HG03442 (cell line): ENCODE measurements around the gene TLR4.

Experiments
- ATAC-seq: cut with Tn5 transposase; IDR thresholded peaks from one replicate; pipeline ENCODE4 v1.9.1; 2021; ENCODE audit warnings: mild to moderate bottlenecking, moderate library complexity; ENCODE audit not compliant: unreplicated experiment

TLR4 gene

DNA sequence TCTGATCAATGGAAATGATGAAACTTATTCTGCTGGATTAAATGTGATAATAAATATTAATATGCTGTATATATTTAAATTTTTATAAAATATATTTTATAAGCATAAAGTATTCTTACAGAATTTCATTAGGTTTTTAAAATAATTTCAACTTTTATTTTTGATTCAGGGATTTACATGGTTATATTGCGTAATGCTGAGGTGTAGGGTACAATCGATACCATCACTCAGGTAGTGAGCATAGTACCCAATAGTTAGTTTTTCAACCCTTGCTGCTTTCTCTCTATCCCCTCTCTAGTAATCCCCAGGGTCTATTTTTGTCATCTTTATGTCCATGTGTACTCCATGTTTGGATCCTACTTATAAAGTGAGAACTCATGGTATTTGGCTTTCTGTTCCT lies 5.7 kb downstream of the TLR4 start:
- no peak for ATAC-seq

DNA sequence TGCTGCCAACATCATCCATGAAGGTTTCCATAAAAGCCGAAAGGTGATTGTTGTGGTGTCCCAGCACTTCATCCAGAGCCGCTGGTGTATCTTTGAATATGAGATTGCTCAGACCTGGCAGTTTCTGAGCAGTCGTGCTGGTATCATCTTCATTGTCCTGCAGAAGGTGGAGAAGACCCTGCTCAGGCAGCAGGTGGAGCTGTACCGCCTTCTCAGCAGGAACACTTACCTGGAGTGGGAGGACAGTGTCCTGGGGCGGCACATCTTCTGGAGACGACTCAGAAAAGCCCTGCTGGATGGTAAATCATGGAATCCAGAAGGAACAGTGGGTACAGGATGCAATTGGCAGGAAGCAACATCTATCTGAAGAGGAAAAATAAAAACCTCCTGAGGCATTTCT lies 10.1 kb downstream of the TLR4 start:
- ATAC-seq = no peak

DNA sequence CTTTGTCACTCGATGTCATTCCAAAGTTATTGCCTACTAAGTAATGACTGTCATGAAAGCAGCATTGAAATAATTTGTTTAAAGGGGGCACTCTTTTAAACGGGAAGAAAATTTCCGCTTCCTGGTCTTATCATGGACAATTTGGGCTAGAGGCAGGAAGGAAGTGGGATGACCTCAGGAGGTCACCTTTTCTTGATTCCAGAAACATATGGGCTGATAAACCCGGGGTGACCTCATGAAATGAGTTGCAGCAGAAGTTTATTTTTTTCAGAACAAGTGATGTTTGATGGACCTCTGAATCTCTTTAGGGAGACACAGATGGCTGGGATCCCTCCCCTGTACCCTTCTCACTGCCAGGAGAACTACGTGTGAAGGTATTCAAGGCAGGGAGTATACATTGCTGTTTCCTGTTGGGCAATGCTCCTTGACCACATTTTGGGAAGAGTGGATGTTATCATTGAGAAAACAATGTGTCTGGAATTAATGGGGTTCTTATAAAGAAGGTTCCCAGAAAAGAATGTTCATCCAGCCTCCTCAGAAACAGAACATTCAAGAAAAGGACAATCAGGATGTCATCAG lies 11.3 kb downstream of the TLR4 start:
- no peak for ATAC-seq

DNA sequence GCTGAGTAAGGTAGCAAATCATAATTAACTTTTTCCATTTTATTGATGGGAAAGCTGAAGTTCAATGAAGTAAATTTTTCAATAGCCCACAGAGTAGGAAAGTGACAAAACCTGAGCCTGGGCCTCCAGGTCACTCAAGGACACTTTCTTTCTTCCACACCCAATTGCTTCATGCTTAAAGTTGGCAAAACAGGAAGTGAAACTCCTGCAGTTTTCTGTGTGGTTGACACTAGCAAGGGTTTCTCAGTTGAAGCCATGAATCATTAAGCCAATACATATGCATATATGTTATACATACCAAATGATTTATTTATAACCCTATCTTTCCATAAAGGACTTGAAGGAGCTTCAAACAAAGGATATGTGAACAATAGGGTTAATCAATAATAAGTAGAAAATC lies 13.9 kb downstream of the TLR4 start:
- peak; percentile 99 for ATAC-seq

DNA sequence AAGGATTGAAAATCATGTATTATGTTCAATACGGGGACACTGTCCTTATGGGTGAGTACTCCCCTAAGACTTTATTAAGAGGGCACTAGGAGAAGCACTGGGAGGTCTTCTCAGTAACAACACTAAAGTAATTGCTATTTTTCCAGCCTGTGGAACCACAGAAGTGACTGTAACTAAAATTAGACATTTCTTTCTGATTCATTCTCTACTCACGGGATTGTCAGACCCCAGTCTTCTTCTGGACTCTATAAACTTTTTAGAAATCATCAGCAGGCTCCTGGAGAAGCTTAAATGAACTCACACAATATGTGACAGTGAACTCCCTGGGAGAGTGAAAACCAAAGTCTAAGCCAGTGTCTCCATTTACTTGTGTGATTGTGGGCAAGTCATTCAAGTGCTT lies 14.5 kb downstream of the TLR4 start:
- peak; percentile 1 for ATAC-seq

DNA sequence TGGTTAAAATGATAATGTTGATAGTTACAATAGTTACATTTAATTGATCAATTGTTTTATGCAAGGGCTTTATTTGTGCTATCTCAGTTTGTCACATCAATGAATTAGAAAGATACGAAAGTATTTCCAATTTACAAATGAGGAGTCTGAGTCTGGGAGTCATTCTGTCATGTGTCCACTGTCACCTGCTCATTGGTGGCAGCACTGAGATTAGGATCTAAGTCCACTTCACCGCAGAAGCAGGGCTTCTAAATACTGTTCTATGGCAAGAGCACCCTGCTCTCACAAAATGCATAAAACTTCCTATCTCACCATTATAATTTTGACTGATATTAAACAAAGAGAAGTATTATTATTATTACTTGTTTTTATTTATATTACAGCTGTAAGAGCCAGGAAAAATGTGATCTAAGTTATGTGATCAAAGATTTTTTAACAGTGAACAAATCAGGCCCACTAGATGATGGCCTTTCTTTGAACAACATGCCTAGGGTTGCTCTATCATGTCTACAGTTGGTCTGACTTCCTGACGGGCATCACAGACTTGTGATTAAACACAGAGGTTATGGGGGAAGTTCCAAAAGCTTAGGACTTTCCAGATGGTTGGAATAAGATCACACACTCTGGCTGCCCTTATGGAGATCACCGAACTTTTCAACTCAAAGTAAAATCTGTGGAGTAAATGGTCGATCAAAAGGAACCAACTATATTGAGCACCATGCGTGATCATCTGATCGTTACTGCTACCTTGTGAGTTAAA lies 15.1 kb downstream of the TLR4 start:
- ATAC-seq = no peak

DNA sequence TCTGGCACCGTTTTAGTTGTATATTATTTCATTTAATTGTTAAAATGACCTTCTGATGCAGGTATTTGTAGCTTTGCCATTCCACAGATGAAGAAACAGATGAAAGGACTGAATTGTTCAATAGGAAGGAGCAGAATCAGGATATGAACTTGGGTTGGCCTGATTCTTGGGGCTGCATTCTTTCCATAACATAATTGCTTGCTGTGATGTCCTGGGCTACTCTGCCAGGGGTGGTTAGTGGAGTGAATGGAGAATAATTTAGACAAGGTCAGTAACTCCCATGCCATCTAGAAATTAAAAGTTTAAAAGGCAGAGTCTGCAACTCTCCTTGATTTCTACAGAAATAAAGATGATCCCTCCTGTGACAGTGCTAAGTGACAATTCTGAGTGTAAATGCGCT lies 15.9 kb downstream of the TLR4 start:
- no peak for ATAC-seq

DNA sequence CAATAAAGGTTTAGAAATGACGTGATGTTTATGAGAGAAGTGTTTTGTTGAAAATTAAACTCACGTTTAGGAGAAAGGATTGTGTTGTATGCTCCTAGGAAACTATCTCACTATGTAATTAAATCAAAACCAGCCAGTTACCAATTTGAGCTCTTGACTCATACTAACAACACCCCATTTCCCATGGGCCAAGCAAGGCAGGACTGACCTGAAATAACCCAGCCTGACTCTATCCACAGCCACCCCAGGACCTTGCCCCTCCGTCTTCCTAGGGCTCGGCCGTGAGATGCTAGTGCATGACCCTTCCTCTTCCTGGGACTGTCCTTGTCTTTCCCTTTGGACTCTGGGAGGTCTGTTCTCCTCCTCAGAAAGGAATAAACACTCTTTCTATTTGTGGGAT lies 16.4 kb downstream of the TLR4 start:
- ATAC-seq = no peak

DNA sequence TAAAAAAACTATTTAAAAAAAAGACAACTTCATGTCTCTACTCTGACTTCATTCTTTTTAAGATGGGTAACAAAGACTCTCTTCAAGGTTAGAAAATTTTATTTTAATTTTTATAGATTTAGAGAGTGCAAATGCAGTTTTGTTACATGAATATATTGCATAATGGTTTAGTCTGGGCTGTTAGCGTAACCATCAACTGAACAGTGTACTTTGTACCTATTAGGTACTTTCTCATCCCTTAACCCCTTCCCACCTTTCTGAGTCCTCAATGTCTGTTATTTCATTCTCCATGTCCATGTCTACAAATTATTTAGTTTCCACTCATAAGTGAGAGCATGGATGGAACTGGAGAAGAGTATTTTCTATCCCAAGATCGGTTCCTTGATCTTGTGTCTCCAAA lies 16.8 kb downstream of the TLR4 start:
- ATAC-seq = no peak

DNA sequence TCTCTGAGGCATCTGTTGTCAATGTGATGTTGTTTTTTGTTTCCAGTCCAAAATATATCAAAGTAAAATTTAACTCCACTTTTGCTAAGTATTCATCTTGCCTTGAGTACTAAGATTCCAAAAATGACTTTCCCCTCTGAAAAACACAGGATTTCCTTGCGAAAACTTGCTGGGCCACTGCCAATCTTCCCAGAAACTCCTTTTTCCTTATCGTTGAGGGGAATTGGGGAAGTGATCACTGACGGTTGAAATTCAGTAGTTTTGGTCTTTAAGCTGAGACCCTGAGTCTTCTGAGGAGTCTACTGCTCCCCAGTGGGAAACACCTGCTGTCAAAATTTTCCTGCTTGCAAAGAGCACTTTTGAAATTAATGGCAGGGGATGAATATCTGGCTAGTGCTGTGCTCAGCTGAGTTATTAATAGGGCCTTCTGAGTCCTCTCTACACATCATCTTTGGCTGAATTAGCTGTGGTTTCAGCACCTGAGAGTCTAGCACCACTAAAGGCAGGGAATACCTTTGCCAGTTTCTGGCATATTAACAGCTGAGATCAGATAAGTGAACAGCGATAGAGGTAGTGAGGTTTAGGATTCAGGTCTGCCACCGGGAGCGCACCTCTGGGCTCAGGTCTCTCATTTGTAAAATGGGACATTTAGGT lies 18.0 kb downstream of the TLR4 start:
- ATAC-seq = no peak

DNA sequence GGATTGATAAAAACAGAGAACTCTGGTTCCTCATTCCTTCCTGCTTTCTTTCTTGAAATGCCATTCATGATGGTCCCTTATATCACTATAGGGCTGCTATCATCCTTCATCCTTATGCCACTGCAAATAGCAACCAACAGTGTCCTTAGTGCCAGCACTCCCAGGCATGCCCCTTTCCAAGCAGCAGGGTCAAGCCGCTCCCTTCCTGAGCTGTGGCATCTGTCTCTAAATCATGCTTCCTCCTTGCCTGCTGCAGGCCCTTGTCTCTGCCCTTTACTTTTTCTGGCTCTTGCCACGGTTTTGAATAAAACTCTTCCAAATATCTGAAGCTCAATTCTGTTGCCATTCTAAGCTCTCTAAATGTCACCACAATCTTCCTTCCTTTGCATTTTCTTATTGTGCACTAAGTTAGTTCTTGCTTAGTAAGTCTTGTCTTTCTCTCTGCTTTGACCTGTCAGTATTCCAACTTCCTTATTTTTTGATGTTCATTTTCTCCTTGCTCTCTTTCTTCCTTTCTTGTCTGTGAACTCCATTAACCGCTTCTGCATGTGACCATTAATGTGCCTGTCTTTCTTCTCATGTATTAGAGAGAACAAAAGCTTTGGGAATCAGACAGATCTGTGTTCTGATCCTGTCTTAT lies 19.9 kb downstream of the TLR4 start:
- no peak for ATAC-seq

DNA sequence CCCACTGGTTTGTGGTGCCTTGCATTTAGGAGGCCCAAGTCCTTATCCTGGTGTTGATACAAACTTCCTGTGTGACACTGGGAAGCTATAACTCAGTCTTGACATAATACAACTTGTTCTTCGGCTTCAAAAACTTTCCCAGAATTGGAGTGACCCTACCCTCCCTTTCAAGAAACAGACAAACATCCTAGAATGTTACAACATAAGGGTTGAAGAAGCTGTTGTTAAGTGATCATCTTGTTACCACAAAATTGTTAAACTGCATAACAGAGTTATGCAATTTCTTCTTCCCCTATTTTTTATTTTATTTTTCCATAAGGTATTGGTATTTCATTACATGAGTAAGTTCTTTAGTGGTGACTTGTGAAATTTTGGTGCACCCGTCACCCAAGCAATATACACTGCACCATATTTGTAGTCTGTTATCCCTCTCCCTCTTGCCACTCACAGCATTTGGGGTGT lies 21.3 kb downstream of the TLR4 start:
- no peak for ATAC-seq

DNA sequence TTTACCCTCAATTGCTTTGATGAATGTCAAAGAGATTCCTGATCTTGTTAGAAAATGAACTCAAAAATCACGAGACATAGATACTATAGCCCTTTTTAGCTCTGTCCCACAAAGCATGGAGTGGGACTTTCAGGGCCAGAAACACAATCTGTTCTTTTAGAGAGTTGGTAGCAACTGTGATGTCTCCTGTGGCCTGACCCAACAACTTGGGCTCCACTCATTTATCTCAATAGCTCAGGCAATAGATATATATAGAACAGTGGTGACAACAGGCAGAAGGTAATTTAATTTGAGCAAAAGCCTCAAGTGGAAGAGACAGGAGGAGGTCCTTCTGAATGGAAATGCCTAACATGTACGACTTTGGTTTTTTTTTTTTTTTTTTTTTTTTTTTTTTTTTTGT lies 25.2 kb downstream of the TLR4 start:
- no peak for ATAC-seq

DNA sequence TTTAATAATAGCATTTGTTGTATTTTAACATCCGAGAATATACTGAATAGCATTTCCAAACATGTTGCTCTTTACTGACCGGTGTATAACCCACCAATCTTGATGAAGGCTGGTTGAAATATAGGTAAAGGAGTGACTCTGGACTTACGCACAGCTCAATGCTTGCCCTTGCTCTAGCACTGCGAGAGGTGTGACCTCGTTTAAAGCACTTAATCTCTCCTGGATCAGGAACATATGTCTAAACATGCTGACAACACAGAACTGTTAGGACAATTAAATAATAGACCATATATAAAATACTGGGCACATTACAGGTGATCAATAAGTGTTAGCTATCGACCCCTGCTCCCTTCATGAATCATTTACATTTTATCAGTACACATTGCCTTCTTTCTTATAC lies 28.3 kb downstream of the TLR4 start:
- no peak for ATAC-seq

DNA sequence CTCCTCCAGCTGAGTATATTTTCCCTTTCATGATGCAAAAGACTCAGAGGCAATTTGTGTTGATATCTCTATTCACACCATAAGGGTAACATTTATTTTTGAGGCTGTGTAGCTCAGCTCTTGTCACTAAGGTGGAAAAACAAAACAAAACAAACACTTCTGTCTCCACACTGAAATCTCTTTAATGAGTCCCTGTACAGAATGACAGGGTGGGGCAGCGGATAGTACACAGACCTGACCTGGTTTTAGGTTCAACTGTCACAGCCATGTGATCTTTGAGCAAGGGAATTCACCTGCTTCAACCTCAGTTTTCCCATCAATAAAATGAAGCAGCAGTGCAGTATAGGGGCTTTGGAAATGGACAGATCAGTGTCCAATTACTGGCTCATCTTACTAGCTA lies 29.3 kb downstream of the TLR4 start:
- no peak for ATAC-seq

DNA sequence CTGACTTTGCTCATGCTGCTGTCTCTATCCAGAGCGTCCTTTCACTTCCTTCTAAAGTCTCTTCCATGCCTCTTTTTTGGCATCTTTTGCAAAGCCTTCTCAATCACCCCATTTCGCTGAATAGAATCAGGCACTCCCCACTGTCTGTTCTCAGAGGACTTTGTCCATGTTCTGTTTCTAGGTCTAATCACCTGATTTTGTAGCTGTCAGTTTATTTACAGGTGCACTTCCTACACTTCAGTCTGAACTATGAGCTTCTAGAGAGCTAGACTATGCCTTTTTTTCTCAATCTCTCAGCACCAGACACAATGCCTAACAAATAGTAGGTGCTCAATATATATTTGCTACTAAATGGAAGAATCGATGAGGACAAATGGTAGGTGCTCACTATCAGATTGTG lies 29.9 kb downstream of the TLR4 start:
- ATAC-seq = no peak

DNA sequence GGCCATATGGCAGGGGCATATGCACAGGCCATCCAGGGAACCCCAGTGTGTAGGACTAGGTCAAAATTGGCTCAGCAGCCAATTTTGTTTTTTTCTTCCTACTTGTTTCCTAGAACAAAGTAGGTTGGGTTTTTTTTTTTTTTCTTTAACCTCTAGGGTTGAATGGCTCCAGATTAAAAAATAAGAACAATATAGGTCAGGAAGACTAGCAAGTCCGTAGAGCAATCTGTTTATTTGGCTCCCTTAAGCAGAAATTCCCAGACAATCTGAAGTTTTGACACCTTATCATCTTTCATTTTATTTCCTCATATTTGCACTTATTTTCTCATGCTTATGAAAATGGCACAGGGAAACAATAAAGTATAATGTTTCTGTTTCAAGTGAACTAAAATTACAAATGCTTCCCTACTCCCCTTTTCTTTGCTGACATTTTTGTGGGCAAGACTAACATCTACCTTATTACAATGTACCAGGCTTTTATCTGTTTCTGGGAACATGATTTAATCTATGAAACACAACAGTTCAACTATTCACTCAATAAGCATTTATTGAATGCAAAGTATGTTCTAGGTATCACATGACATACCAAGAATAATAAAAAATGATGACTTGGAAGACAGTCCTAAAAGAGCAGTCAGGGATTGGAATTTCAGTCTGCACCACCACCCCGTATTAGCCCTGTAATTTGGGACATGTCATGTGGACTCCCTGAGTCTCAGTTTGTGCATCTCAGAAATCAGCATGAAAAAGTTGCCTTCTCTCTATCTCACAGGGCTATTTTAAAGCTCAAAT lies 30.5 kb downstream of the TLR4 start:
- no peak for ATAC-seq

DNA sequence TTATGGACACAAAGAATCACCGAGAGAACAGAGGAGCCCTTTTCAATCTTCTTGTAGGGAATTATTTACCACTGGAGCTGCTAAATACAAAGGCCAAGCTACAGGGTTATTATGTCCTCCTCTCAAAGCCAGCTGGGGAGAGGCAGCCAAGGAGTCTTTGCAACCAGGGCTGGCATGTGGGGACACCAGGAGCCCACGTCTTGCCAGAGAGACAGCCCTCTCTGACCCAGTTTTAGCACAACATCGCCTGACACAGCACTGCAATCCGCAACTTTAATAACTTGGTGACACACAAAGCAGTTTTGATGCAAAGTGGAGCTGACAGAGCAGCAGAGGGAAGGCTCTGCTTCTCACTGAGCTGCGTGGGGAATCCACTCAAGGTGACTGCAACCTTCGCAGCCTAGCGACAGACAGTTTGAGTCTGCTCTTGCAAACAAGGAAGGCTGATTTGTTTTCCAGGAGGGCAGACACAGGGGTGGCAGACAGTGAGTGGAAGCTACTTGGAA lies 33.6 kb downstream of the TLR4 start:
- no peak for ATAC-seq

DNA sequence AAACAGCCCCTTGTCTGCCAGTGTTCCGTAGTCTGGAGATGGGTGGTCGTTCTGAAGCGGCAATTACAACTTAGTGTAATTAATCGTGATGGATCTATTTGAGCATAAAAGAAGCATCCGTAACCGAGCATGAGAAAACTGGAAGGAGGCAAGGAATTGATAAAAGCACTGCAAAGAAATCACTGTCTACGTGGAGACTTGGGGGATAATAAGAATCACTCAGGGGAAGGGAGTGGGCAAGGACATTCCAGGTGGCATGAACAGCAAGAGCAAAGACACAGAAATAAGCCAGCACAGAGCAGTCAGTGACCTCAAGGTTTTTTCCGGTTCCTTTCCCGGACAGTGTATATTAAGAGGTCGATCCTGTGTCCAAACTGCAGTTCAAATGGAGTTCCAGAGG lies 35.0 kb downstream of the TLR4 start:
- ATAC-seq = no peak

DNA sequence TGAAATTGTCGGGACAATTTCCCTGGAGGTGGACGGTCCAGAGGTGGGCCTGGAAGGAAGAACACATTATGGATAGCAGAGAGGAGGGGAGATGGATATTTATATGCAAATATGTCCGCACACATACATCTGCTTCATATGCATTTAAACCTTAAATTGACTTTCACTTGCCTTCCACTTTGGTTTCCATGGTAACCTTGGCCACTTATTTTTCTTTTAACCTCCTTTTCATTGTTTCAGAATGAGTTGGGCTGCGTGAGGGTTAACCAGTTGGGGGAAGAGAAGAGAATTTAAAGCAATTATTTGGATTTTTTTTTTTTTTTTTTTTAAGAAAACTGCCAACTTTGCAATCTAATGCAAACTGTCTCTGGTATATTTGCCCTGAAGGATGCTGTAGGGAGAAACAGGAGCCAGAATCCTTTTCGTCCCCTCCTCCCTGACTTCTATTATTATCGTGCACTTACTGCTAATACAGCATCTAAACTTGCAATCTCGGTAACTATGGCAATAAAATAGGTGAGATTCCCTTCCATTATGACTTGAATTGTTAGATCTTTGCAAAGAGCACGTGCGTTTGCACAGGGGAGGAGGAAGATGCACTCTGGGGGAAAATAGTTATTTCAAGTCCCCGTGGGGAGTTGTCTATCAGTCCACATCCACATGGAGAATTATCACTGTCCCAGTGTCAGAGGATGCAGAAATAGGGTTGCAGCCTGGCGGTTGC lies 35.6 kb downstream of the TLR4 start:
- ATAC-seq = no peak
